Activated CD8-positive, alpha-beta T cell treated with anti-CD3 and anti-CD28 coated beads, Interleukin-2, amount 10 ng/mL, durations not matched to agents 7 days and 5 days (primary cell): ENCODE measurements around the gene HDGFL2. TPM values are rescaled to one million over a fixed set of nuclear protein-coding genes. Genes with fewer than 3 reads are reported as not detected.

Experiments
- ATAC-seq: fragments of 150-1000 bp; cut with Tn5 transposase; one replicate; pipeline ENCODE4 v1.10.0; 2021; ENCODE audit warnings: moderate library complexity
- CTCF ChIA-PET: fragments of 350-600 bp; sonication (Branson Sonifier 250); formaldehyde crosslinking; loops from one replicate; lab custom pipeline; 2021; ENCODE audit warnings: antibody characterized with exemption; lab: Charles Lee
- POLR2A ChIA-PET: fragments of 350-600 bp; sonication (Branson Sonifier 250); formaldehyde crosslinking; loops from one replicate; lab custom pipeline; 2021; ENCODE audit warnings: antibody characterized with exemption; lab: Charles Lee
- DNase-seq: peaks from one replicate; pipeline ENCODE4 v3.0.0-alpha.2; 2020
- H3K27ac Mint-ChIP-seq: one replicate; pipeline ENCODE4 v1.8.0; 2021; ENCODE audit warnings: mild to moderate bottlenecking, mixed read lengths
- H3K27me3 Mint-ChIP-seq: one replicate; pipeline ENCODE4 v1.8.0; 2021; ENCODE audit warnings: low read depth, mixed read lengths
- H3K36me3 Mint-ChIP-seq: one replicate; pipeline ENCODE4 v1.8.0; 2021; ENCODE audit warnings: low read depth, mixed read lengths
- H3K4me1 Mint-ChIP-seq: one replicate; pipeline ENCODE4 v1.8.0; 2021; ENCODE audit warnings: low read depth, mixed read lengths
- H3K4me3 Mint-ChIP-seq: one replicate; pipeline ENCODE4 v1.8.0; 2021; ENCODE audit warnings: mild to moderate bottlenecking, mixed read lengths
- H3K9me3 Mint-ChIP-seq: one replicate; pipeline ENCODE4 v1.8.0; 2022; ENCODE audit warnings: mixed read lengths; ENCODE audit not compliant: insufficient read depth
- total RNA-seq, 2 experiments: library from RNA; stranded (reverse); gene quantifications; one replicate each; pipeline ENCODE4 v1.2.3, GENCODE V29; 2021

The HDGFL2 gene
- total RNA-seq, 2 experiments from 2014 or later = 53.9 to 57.6 TPM

GRCh38 chr19:4436231-4436630, 35.9 kb upstream of the HDGFL2 start:
- CTCF ChIA-PET = no interaction called here
- Mint-ChIP-seq H3K4me1 (no peaks in the 10 kb centered on the region), H3K27me3 (no peaks in the 10 kb centered on the region), H3K36me3 (peaks cover 41% of the 10 kb centered on the region), H3K27ac (no peak overlapping the region), H3K4me3 (no peak overlapping the region), H3K9me3 (no peaks in the 10 kb centered on the region)
- POLR2A ChIA-PET = no interaction called here
- ATAC-seq = no peak
- DNase-seq = no peak

GRCh38 chr19:4437103-4437502, 35.0 kb upstream of the HDGFL2 start:
- ATAC-seq (no peak), DNase-seq (no peak)
- ChIA-PET POLR2A (no interaction called here), CTCF (no interaction called here)
- no peak overlapping the region for H3K27ac Mint-ChIP-seq
- no peaks in the 10 kb centered on the region for H3K9me3 Mint-ChIP-seq
- no peaks in the 10 kb centered on the region for H3K27me3 Mint-ChIP-seq
- no peaks in the 10 kb centered on the region for H3K4me1 Mint-ChIP-seq
- H3K36me3 Mint-ChIP-seq = peaks cover 35% of the 10 kb centered on the region
- no peak overlapping the region for H3K4me3 Mint-ChIP-seq

DNA sequence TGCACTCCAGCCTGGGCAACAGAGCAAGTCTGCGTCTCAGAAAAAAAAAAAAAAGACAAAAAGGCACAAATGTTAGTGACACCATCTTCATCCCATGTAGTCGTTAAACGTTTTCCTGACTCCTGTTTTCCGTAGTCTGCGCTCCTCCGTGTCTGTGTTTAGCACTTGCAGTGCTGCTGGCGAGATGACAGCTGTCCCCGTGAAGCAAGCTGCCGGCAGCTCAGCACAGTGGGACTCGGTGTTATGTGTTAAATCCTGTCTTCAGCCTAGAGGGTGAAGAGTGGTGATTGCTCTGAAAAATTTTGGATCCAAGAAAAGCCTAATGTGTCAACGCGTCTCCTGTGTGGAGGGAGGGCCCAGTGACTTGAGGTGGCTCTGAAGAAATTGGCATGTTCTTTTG, 32.9 kb upstream of the HDGFL2 start:
- ATAC-seq (no peak), DNase-seq (no peak)
- ChIA-PET CTCF (no interaction called here), POLR2A (no interaction called here)
- no peak overlapping the region for H3K4me3 Mint-ChIP-seq
- no peaks in the 10 kb centered on the region for H3K4me1 Mint-ChIP-seq
- H3K36me3 Mint-ChIP-seq = peaks cover 37% of the 10 kb centered on the region
- no peaks in the 10 kb centered on the region for H3K27me3 Mint-ChIP-seq
- H3K9me3 Mint-ChIP-seq = no peaks in the 10 kb centered on the region
- H3K27ac Mint-ChIP-seq = no peak overlapping the region

- DNase-seq (no peak), ATAC-seq (no peak)
- Mint-ChIP-seq H3K36me3 (peaks cover 36% of the 10 kb centered on the region), H3K27ac (no peak overlapping the region), H3K9me3 (no peaks in the 10 kb centered on the region), H3K27me3 (no peaks in the 10 kb centered on the region), H3K4me1 (no peaks in the 10 kb centered on the region), H3K4me3 (no peak overlapping the region)
- POLR2A ChIA-PET = interaction anchor here (0.6 kb wide), 1 partner anchor 15 kb away, joined by 3 read pairs; no protein-coding TSS in a partner anchor
- CTCF ChIA-PET = interaction anchor here (0.6 kb wide), 1 partner anchor 81 kb away, joined by 3 read pairs; no protein-coding TSS in a partner anchor
Observed at GRCh38 chr19:4441994-4442818, 29.9 kb upstream of the HDGFL2 start.

DNA sequence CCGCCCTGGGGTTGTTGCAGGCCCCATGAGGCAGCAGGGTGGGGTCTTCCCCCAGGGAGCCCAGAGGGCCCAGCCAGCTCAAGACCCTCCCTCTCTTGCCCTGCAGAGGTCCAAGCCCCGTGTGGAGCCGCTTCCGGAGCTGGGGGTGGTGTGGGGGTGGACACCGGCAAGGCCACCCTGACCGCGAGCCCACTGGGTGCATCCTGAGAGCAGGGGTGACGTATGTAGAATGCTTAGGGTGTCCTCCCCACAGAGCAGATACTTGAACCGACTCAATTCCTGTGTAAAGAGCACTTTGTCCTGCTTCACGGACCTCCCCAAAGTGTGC, 29.3 kb upstream of the HDGFL2 start:
- DNase-seq (no peak), ATAC-seq (no peak)
- Mint-ChIP-seq H3K4me3 (no peak overlapping the region), H3K9me3 (no peaks in the 10 kb centered on the region), H3K36me3 (peaks cover 39% of the 10 kb centered on the region), H3K27ac (no peak overlapping the region), H3K27me3 (no peaks in the 10 kb centered on the region), H3K4me1 (no peaks in the 10 kb centered on the region)
- ChIA-PET CTCF (no interaction called here), POLR2A (interaction anchor here (0.6 kb wide), 1 partner anchor 30 kb away, joined by 3 read pairs; no protein-coding TSS in a partner anchor)

GRCh38 chr19:4443188-4443587, 28.9 kb upstream of the HDGFL2 start:
- Mint-ChIP-seq H3K9me3 (no peaks in the 10 kb centered on the region), H3K4me1 (no peaks in the 10 kb centered on the region), H3K4me3 (no peak overlapping the region), H3K36me3 (peaks cover 36% of the 10 kb centered on the region), H3K27ac (no peak overlapping the region), H3K27me3 (no peaks in the 10 kb centered on the region)
- ChIA-PET CTCF (no interaction called here), POLR2A (interaction anchor here (0.6 kb wide), 1 partner anchor 30 kb away, joined by 3 read pairs; no protein-coding TSS in a partner anchor)
- DNase-seq (no peak), ATAC-seq (no peak)

DNA sequence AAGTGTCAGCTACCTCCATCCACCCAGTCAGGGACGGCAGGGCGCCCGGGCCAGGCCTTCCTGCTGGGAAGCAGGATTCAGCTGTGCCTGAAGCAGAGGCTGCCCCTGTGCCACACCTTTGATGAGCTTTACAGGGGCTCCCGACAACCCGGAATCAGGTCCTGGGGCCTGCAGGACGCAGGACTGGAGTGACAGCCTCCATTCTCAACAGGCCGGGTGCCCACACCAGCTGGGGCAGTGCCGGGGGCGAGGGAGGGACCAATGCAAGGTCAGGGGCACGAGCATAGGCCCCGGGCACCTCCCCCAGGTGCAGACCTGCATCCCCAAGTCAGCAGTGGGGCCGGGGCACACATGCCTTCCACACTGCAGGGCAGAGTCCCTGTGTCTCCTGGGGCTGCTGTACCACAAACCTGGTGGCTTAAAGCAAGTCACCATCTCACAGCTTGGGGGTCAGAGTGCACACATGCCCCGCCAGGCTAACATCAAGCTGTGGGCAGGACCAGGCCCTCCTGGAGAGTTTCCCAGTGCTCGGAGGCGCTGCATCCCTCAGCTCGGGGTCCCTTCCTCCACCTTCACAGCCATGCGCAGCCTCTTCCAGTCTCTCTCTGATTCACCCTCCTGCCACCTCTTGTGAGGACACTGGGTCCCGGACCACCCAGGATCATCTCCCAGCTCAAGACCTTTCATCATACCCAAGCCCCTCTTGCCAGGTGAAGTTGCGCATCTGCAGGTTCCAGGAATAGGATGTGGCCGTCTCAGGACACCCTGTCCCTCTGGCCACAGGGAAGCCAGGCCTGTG, 27.9 kb upstream of the HDGFL2 start:
- Mint-ChIP-seq H3K36me3 (peaks cover 39% of the 10 kb centered on the region), H3K4me1 (no peaks in the 10 kb centered on the region), H3K4me3 (no peak overlapping the region), H3K9me3 (no peaks in the 10 kb centered on the region), H3K27me3 (no peaks in the 10 kb centered on the region), H3K27ac (no peak overlapping the region)
- ATAC-seq = no peak
- CTCF ChIA-PET = no interaction called here
- POLR2A ChIA-PET = no interaction called here
- DNase-seq = no peak

DNA sequence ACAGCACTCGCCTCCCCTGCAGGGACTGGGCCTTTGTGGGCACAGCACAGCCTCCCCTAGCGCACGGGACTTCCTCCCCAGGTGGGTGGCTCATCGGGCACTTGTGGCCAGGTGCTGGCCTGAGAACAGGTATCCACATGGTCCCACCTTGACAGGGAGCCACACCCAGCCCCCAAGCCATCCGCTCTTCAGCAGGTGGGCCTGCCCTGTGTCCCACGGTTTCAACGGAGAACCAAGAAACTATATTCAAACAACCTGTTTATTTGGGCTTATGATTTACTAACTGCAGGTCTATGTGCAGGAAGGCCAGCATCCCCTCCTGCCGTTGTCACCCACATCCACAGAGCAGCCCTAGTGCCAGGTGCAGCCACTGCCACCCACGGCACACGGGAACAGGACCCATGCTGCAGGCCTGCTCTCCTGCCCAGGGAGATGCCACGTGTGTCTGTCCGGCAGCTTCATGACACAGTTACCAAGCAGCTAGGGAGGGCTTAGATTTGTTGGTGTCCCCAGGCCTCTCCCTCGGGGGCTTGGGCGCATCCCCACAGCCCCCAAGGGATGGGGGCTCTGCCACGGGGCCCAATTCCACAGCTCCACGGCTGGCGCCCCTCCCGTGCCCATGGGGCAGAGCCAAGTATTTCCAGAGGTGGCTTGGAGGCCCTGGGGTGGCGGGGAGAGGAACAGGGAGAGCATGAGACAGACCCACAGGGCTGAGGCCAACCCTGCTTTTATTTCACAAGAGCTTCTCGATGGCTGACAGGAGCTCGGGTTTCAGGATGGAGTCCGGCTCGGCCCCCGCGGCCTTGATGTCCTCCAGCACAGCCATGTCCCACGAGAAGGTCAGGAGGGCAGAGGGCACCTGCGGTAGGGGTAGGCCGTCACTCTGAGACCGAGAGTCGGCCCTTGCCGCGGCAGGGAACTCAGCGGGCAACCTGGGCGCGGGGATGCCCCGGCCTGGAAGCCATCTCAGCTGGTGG, 27.0 kb upstream of the HDGFL2 start:
- Mint-ChIP-seq H3K4me3 (no peak overlapping the region), H3K27me3 (no peaks in the 10 kb centered on the region), H3K36me3 (peaks cover 37% of the 10 kb centered on the region), H3K4me1 (no peaks in the 10 kb centered on the region), H3K27ac (no peak overlapping the region), H3K9me3 (no peaks in the 10 kb centered on the region)
- no peak for ATAC-seq
- ChIA-PET CTCF (no interaction called here), POLR2A (no interaction called here)
- DNase-seq = no peak

- H3K27ac Mint-ChIP-seq = no peak overlapping the region
- no peaks in the 10 kb centered on the region for H3K4me1 Mint-ChIP-seq
- H3K36me3 Mint-ChIP-seq = peaks cover 34% of the 10 kb centered on the region
- ATAC-seq (no peak), DNase-seq (no peak)
- POLR2A ChIA-PET = no interaction called here
- no peaks in the 10 kb centered on the region for H3K27me3 Mint-ChIP-seq
- H3K4me3 Mint-ChIP-seq = no peak overlapping the region
- H3K9me3 Mint-ChIP-seq = no peaks in the 10 kb centered on the region
- CTCF ChIA-PET = no interaction called here
Observed at GRCh38 chr19:4445963-4446703, 26.0 kb upstream of the HDGFL2 start.

DNA sequence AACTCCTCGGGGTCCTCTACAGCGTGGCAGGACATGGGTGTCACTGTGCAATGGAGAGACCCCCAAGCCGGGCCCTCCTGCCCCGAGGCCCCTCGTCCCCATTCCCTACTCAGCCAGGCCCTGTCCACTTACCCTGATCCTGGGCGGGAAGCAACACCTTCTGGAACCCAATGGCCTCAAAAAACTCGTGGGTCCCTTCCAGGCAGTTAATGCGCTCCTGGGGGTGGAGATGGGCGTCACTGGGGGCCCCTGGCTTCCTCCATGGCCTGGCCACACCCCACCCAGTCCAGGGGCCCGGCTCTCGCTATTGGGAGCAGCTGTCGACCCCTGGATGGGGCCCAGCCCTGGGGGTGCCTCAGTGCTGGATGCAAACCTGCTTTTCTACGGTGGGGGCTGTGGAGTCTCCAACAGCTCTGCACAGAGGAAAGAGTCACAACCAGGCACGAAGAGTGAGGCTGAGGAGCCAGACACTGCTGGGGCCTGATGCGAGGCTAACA, 25.3 kb upstream of the HDGFL2 start:
- ChIA-PET POLR2A (no interaction called here), CTCF (no interaction called here)
- Mint-ChIP-seq H3K4me3 (no peak overlapping the region), H3K27me3 (no peaks in the 10 kb centered on the region), H3K36me3 (peaks cover 34% of the 10 kb centered on the region), H3K4me1 (no peaks in the 10 kb centered on the region), H3K9me3 (no peaks in the 10 kb centered on the region), H3K27ac (no peak overlapping the region)
- ATAC-seq (no peak), DNase-seq (no peak)
